NB4 (cell line): ENCODE measurements around the gene CAMK2B.

Experiments
- MYC ChIP-seq: IDR thresholded peaks from 2 replicates; pipeline ENCODE4 v1.6.1; 2011; ENCODE audit warnings: low read depth, low read length
- POLR2A ChIP-seq: IDR thresholded peaks from 2 replicates; pipeline ENCODE4 v1.6.1; 2011; ENCODE audit warnings: mild to moderate bottlenecking; ENCODE audit not compliant: insufficient read length; ENCODE audit errors: extremely low read depth
- TF ChIP-seq, protein P1 (sequence below): IDR thresholded peaks from one replicate; pipeline ENCODE4 v1.5.1; 2012; ENCODE audit warnings: low read depth, low read length

GRCh38 chr7:44333911-44334733 lies 8.7 kb upstream of the CAMK2B start:
- TF ChIP-seq, protein P1, sequence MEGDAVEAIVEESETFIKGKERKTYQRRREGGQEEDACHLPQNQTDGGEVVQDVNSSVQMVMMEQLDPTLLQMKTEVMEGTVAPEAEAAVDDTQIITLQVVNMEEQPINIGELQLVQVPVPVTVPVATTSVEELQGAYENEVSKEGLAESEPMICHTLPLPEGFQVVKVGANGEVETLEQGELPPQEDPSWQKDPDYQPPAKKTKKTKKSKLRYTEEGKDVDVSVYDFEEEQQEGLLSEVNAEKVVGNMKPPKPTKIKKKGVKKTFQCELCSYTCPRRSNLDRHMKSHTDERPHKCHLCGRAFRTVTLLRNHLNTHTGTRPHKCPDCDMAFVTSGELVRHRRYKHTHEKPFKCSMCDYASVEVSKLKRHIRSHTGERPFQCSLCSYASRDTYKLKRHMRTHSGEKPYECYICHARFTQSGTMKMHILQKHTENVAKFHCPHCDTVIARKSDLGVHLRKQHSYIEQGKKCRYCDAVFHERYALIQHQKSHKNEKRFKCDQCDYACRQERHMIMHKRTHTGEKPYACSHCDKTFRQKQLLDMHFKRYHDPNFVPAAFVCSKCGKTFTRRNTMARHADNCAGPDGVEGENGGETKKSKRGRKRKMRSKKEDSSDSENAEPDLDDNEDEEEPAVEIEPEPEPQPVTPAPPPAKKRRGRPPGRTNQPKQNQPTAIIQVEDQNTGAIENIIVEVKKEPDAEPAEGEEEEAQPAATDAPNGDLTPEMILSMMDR: no peak
- no peak for TF ChIP-seq MYC
- no peak for TF ChIP-seq POLR2A
